OCI-LY1 (cell line): Measurements from ENCODE around the gene MFSD8.
"Not testable (repeated sequence)": the region's sequence is repeated elsewhere in the genome, so short reads cannot be mapped to it uniquely, and the experiment has no call there.

Experiments
- H2AFZ ChIP-seq: fragments of 200-600 bp; sonication (generic), shearing (Covaris generic); 2 replicates; pipeline ENCODE4 v1.6.0; 2014; ENCODE audit warnings: antibody characterized with exemption, mild to moderate bottlenecking, low read length
- H3F3A ChIP-seq: fragments of 200-600 bp; sonication (generic), shearing (Covaris generic); 2 replicates; pipeline ENCODE4 v1.6.0; 2014; ENCODE audit warnings: mild to moderate bottlenecking, antibody characterized with exemption, low read length, moderate library complexity; ENCODE audit not compliant: insufficient read depth
- H3K27ac ChIP-seq: fragments of 200-600 bp; sonication (generic); 2 replicates; pipeline ENCODE4 v1.5.1; 2014; ENCODE audit warnings: low read length, mixed run types, mild to moderate bottlenecking, low read depth; ENCODE audit not compliant: poor library complexity, severe bottlenecking
- H3K27me3 ChIP-seq: fragments of 200-600 bp; sonication (generic); 2 replicates; pipeline ENCODE4 v1.6.0; 2014; ENCODE audit warnings: antibody characterized with exemption, mild to moderate bottlenecking, low read length, moderate library complexity; ENCODE audit not compliant: insufficient read depth
- H3K36me3 ChIP-seq: fragments of 200-600 bp; sonication (generic); 2 replicates; pipeline ENCODE4 v1.6.1; 2014; ENCODE audit warnings: mild to moderate bottlenecking, antibody characterized with exemption, low read length, moderate library complexity, mixed read lengths; ENCODE audit not compliant: insufficient read depth
- H3K4me1 ChIP-seq: fragments of 200-600 bp; sonication (generic); 2 replicates; pipeline ENCODE4 v1.5.1; 2014; ENCODE audit warnings: mild to moderate bottlenecking, low read length, moderate library complexity; ENCODE audit not compliant: insufficient read depth, severe bottlenecking
- H3K4me2 ChIP-seq: fragments of 200-600 bp; sonication (generic), shearing (Covaris generic); 2 replicates; pipeline ENCODE4 v1.6.1; 2014; ENCODE audit warnings: low read length
- H3K4me3 ChIP-seq: fragments of 200-600 bp; sonication (generic); 2 replicates; pipeline ENCODE4 v1.5.1; 2014; ENCODE audit warnings: low read length, low read depth, mild to moderate bottlenecking, mixed read lengths; ENCODE audit not compliant: poor library complexity, severe bottlenecking
- H3K79me2 ChIP-seq: fragments of 200-600 bp; shearing (Covaris generic); 2 replicates; pipeline ENCODE4 v1.6.1; 2016; ENCODE audit warnings: mixed run types, low read length, mixed read lengths; ENCODE audit not compliant: insufficient read depth
- H3K9ac ChIP-seq: fragments of 200-600 bp; sonication (generic), shearing (Covaris generic); 2 replicates; pipeline ENCODE4 v1.6.1; 2014; ENCODE audit warnings: mild to moderate bottlenecking, low read length, mixed read lengths
- H3K9me2 ChIP-seq: fragments of 200-600 bp; sonication (generic), shearing (Covaris generic); 2 replicates; pipeline ENCODE4 v1.6.1; 2014; ENCODE audit warnings: low read depth, mild to moderate bottlenecking, low read length, mixed read lengths
- H3K9me3 ChIP-seq: fragments of 200-600 bp; shearing (Covaris generic); 2 replicates; pipeline ENCODE4 v1.6.1; 2014; ENCODE audit warnings: low read length, mixed read lengths
- H4K20me1 ChIP-seq: fragments of 200-600 bp; sonication (generic), shearing (Covaris generic); 2 replicates; pipeline ENCODE4 v1.6.0; 2016; ENCODE audit warnings: mild to moderate bottlenecking, low read length; ENCODE audit not compliant: insufficient read depth
- CTCF ChIP-seq: fragments of 200-600 bp; sonication (generic), shearing (Covaris generic); IDR thresholded peaks from 2 replicates; pipeline ENCODE4 v1.5.1; 2017; ENCODE audit warnings: mild to moderate bottlenecking, antibody characterized with exemption, low read length, moderate library complexity, mixed read lengths
- EZH2 ChIP-seq: fragments of 200-600 bp; sonication (generic), shearing (Covaris generic); IDR thresholded peaks from 2 replicates; pipeline ENCODE4 v1.8.0; 2017; ENCODE audit warnings: borderline replicate concordance, mixed run types, mild to moderate bottlenecking, antibody characterized with exemption, low read length, moderate library complexity, mixed read lengths

The MFSD8 gene

GRCh38 chr4:127967141-127967775 is 2.3 kb upstream of the MFSD8 start:
- H3F3A ChIP-seq, result no peaks in the 10 kb centered on the region
- peaks cover 19% of the 10 kb centered on the region for H3K4me1 ChIP-seq
- H3K9me2 ChIP-seq, result no peaks in the 10 kb centered on the region
- H4K20me1 ChIP-seq, result no peaks in the 10 kb centered on the region
- H3K27me3 ChIP-seq, result no peaks in the 10 kb centered on the region
- no peak overlapping the region for H3K9ac ChIP-seq
- no peak overlapping the region for H2AFZ ChIP-seq
- peaks cover 7% of the 10 kb centered on the region; the same call in 1 of the 2 replicates for H3K36me3 ChIP-seq
- no peaks in the 10 kb centered on the region for H3K9me3 ChIP-seq
- TF ChIP-seq EZH2 (no peak), CTCF (no peak)
- H3K27ac ChIP-seq, result no peak overlapping the region
- peaks cover 41% of the 10 kb centered on the region for H3K79me2 ChIP-seq
- 0 out of 2 replicates have a peak overlapping the region, but pooled peaks have one; percentile 3 for H3K4me2 ChIP-seq
- no peak overlapping the region for H3K4me3 ChIP-seq

DNA sequence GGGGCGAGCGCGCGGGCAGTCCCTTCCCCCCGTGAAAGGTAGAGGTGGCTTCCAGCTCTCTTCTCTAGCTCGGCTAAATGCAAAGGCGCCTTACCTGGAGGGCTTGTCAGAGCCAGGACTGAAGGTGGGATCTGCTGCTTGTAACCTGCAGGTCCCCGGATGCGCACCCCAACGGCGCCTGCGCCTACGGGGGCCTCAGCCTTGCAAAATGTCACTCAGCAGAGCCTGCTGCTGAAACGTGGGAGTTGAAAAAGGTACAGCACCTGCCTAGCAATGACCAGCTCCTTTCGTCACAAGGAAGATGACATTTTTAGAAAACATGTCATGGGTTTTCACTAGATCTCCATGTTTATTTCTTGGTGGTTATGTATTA is 816 bp upstream of the MFSD8 start:
- Histone ChIP-seq H3K4me2 (peak overlapping the region; percentile 99), H3K27me3 (no peaks in the 10 kb centered on the region), H3K79me2 (peaks cover 47% of the 10 kb centered on the region), H3K9ac (peak overlapping the region; percentile 81), H4K20me1 (no peaks in the 10 kb centered on the region), H3K4me3 (peak overlapping the region; percentile 80), H3K36me3 (peaks cover 7% of the 10 kb centered on the region; the same call in 1 of the 2 replicates), H2AFZ (0 out of 2 replicates have a peak overlapping the region, but pooled peaks have one; percentile 23), H3K9me3 (no peaks in the 10 kb centered on the region), H3K4me1 (peaks cover 19% of the 10 kb centered on the region), H3K9me2 (no peaks in the 10 kb centered on the region), H3F3A (no peaks in the 10 kb centered on the region), H3K27ac (peak overlapping the region; percentile 45)
- no peak for TF ChIP-seq CTCF
- TF ChIP-seq EZH2, result no peak

DNA sequence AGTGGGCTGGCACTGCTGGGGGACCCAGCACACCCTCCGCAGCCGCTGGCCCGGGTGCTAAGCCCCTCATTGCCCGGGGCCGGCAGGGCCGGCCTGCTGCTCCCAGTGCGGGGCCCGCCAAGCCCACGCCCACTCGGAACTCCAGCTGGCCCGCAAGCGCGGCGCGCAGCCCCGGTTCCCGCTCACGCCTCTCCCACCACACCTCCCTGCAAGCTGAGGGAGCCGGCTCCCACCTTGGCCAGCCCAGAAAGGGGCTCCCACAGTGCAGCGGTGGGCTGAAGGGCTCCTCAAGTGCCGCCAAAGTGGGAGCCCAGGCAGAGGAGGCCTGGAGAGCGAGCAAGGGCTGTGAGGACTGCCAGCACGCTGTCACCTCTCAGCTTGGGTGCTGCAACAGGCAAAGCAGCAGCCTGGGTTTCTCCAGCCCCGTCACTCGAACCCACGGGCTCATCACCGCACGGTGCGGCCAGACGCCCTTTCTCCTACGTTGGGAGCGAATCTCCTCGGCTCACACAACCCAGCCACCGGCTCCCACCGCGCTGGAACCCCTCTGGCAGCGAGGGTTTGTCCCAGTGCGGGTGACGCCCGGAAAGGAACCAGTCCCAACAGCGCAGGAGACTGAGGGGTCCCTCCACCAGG is 429 bp downstream of the MFSD8 start:
- Histone ChIP-seq H3K79me2 (peaks cover 54% of the 10 kb centered on the region), H3K4me3 (peak overlapping the region; percentile 80), H3K9ac (peak overlapping the region; percentile 94), H3K4me2 (peak overlapping the region; percentile 72), H2AFZ (peak overlapping the region; percentile 50; the same call in 1 of the 2 replicates), H3K4me1 (peaks cover 19% of the 10 kb centered on the region), H3K27ac (peak overlapping the region; percentile 63)
- not testable (repeated sequence) for H3K9me2 ChIP-seq, H4K20me1 ChIP-seq, H3F3A ChIP-seq, H3K36me3 ChIP-seq, H3K27me3 ChIP-seq, H3K9me3 ChIP-seq

- Histone ChIP-seq H3K79me2 (peaks cover 51% of the 10 kb centered on the region), H3K9ac (peak overlapping the region; percentile 94; the same call in 1 of the 2 replicates), H3K4me1 (peaks cover 19% of the 10 kb centered on the region), H3K4me2 (peak overlapping the region; percentile 72; the same call in 1 of the 2 replicates), H3K4me3 (peak overlapping the region; percentile 80)
- not testable (repeated sequence) for H3F3A ChIP-seq, H3K27me3 ChIP-seq, H3K9me2 ChIP-seq, H3K27ac ChIP-seq, H4K20me1 ChIP-seq, H3K9me3 ChIP-seq, H2AFZ ChIP-seq, H3K36me3 ChIP-seq
Measured at GRCh38 chr4:127963633-127964398, 1.2 kb downstream of the MFSD8 start.
